Epidermal melanocyte (primary cell): ENCODE data around the gene MRPL45.

Source experiments
- DNase-seq: peaks from one replicate; pipeline ENCODE4 v3.0.0; 2011; ENCODE audit warnings: low spot score; ENCODE audit not compliant: insufficient read length

MRPL45 gene

GRCh38 chr17:38344420-38344745, 47.4 kb downstream of the MRPL45 start:
- no peak for DNase-seq

DNA sequence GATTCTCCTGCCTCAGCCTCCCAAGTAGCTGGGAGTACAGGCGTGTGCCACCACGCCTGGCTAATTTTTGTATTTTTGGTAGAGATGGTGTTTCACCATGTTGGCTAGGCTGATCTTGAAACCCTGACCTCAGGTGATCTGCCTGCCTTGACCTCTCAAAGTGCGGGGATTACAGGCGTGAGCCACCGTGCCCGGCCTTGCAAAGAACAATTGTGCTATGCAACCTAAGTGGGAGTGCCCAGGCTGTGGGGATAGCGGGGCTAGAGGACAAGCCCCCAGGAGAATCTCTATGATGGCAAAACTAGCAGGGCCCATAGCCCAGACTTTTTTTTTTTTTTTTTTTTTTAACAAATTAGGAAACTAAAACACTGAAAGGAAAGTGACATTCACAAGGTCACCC, 48.8 kb downstream of the MRPL45 start:
- DNase-seq, result no peak

- no peak for DNase-seq
Measured at GRCh38 chr17:38349097-38349730, 52.2 kb downstream of the MRPL45 start.

DNA sequence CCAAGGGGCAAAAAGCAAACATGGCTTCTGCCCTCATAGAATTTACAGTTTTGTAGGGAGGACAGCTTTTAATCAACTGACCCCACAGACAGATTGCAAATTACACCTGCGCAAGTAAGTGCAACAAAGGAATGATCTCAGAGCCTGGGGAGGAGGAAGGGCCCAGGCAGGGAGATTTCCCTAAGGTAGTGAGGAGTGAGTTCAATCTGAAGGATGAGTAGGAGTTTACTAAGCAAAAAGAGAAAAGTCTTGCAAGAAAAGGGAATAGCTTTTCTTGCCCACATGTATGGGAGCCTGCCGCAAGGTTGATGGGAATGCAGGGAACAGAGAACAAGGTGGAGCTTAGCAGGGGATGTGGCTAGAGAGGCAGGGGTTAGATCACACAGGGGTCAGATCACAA, 53.1 kb downstream of the MRPL45 start:
- DNase-seq, result no peak

DNA sequence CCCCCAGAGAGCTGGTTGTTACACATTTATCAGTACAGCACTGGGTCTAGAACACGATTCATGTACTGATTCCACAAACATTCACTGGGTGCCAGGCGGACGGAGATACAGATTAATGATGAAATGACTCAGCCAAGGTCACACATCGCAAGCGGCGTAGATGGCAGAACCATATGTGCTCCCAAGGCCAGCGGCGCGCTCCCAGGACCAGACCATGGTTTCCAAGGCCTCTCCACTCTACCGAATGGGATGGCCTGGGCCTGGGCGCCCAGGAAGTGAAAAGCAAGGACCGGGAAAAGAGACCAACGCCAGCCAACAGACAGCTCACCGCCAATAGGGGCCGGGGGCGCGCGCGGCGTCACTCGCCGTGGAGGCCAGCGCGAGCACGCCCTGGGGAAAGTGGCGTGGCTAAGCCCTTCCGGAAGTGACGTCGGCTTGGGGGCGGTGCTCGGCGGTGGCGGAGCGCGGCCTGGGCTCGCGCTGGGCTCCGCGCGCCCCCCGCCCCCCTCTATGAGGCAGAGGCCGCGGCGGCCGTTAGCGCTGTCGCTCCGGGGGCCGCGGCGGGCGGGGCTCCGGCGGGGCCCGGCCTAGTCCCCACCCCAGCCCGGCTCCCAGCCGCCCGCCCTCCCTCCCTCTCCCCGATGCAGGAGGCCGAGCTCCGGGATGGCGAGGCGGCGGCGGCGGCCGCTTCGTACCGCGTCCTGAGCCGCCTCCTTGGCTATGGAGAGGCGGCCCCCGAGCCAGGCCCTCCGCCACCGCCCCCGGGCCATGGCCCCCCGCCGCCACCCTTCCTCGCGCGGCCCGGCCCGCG, 54.6 kb downstream of the MRPL45 start, which contains the start of gene SOCS7:
TSS of gene SOCS7 (plus strand) at position 433 of the 811 bp plus-strand sequence. CDS start at position 642, 209 bp downstream.
- peak; percentile 77 for DNase-seq

DNA sequence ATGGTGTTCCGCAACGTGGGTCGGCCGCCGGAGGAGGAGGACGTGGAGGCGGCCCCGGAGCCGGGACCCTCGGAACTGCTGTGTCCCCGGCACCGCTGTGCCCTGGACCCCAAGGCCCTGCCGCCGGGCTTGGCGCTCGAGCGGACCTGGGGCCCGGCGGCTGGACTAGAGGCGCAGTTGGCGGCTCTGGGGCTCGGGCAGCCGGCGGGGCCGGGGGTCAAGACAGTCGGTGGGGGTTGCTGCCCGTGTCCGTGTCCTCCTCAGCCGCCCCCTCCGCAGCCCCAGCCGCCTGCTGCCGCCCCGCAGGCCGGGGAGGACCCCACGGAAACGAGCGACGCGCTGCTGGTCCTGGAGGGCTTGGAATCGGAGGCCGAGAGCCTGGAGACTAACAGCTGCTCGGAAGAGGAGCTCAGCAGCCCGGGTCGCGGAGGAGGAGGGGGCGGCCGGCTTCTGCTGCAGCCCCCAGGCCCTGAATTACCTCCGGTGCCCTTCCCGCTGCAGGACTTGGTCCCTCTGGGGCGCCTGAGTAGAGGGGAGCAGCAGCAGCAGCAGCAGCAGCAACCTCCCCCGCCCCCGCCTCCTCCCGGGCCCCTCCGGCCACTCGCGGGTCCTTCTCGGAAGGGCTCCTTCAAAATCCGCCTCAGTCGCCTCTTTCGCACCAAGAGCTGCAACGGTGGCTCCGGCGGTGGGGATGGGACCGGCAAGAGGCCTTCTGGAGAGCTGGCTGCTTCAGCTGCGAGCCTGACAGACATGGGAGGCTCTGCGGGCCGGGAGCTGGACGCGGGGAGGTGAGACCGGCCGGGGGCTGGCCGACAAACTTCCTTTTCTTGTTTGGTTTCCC, 55.5 kb downstream of the MRPL45 start:
- DNase-seq, result no peak

- no peak for DNase-seq
Measured at GRCh38 chr17:38353086-38353604, 56.2 kb downstream of the MRPL45 start.

- DNase-seq, result no peak
Measured at GRCh38 chr17:38353668-38354067, 56.7 kb downstream of the MRPL45 start.

GRCh38 chr17:38354466-38354865, 57.5 kb downstream of the MRPL45 start:
- DNase-seq, result no peak

GRCh38 chr17:38355251-38355650, 58.3 kb downstream of the MRPL45 start:
- DNase-seq, result no peak

- DNase-seq, result no peak
Measured at GRCh38 chr17:38357486-38358123, 60.6 kb downstream of the MRPL45 start.

DNA sequence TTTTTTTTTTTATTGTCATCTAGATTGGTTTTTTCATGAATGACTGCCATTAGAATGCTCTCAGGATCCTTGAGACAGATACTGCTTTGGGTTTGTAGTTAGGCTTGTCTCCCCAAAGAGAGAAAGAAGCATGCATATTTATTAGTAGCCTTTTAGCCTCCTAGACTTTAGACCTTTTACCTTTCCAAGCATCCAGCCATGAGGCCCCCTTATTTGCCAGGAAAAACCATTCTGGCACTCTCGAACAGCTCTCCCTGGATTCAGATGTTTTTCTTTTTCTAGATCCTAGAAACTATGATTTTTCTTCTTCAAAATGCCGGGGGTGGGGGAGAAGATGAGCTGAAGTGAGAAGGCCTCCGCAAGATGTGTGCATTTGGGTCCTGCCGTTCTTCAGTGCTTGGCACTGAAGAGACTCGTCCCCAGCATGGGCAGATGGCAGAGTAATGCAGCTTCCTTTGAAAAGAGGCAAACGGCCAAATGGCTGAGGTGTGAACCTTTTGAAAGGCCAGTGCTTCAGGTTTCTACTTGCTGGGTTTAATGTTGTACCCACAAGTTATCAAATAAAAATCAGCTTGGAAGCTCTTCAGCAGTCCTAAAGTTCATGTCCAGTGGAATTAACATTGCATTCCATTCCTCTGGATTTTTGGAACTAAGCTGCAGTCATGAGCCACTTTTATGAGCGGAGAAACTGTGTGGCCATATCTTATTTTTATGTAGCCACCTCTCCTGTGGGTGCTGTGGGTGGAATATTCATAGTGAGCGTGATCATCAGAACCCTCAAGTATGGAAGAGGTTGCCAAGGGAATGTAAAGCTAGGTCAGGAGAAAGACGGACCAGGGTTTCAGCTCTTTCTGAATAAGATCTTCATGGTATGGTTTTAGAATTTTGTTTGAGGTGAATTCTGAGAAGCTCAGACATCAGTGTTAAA, 61.9 kb downstream of the MRPL45 start:
- no peak for DNase-seq

DNA sequence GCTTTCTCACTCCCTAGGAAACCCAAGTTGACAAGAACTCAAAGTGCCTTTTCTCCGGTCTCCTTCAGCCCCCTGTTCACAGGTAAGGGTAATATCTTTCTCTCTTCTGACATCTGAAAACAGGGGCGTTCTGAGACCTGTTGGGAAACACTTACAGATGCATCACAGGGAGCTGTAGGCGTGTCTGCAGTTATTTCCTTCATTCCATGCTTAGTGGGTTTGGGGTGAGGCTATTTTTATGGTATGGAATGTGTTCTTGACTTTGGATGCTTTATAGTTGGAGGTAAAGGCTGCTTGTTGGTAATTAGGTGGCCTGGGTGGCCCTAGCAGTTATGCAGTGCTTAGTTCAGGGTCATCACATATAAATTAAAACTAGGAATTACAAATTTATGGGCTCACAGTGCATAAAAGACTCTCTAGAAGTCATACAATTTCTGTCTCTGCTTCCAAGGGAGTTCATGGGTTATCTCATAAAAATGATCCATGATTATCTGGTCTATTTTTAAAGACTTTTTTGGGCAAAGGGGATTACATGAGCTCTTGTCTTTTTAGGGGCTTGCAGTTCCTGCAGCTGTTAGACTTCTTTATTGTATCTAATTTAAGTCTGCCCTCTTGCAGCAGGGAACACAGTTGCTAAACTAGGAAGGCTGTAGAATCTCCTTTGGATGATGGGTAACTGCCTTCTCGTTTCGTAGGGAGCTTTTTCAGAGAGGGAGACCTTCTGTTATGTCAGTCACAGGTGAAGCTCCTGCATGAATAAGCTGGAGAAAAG, 64.9 kb downstream of the MRPL45 start:
- DNase-seq, result no peak

DNA sequence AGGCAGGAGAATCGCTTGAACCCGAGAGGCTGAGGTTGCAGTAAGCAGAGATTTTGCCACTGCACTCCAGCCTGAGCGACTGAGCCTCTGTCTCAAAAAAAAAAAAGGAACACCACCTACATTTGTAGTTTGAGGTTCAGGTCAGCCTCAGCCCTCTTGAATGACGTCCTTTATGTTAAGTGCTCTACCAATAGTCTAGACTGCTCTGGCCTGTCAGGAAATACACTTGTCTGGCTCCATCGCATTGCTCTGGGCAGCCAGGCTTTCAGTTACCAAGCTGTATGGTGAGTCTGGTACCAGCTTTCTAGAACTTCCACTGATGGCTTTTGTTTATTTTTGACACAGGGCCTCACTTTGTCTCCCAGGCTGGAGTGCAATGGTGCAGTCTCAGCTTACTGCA, 66.0 kb downstream of the MRPL45 start:
- no peak for DNase-seq

DNA sequence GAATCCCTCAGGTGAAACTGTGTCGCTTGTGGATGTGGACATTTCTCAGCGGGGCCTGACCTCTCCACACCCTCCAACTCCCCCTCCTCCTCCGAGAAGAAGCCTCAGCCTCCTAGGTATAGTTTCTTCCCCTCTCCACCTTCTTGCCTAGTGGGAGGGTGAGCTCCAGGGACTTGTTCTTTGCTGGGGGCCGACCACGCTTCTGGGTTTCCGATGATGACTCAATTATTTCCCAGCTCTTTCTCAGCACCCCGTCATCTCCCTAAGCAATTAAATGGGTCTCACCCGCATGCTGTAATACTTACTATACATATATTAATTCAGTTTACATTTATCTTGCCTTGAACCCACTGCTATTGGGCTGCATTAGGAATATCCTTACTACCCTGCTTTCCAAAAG, 67.8 kb downstream of the MRPL45 start:
- DNase-seq, result no peak

DNA sequence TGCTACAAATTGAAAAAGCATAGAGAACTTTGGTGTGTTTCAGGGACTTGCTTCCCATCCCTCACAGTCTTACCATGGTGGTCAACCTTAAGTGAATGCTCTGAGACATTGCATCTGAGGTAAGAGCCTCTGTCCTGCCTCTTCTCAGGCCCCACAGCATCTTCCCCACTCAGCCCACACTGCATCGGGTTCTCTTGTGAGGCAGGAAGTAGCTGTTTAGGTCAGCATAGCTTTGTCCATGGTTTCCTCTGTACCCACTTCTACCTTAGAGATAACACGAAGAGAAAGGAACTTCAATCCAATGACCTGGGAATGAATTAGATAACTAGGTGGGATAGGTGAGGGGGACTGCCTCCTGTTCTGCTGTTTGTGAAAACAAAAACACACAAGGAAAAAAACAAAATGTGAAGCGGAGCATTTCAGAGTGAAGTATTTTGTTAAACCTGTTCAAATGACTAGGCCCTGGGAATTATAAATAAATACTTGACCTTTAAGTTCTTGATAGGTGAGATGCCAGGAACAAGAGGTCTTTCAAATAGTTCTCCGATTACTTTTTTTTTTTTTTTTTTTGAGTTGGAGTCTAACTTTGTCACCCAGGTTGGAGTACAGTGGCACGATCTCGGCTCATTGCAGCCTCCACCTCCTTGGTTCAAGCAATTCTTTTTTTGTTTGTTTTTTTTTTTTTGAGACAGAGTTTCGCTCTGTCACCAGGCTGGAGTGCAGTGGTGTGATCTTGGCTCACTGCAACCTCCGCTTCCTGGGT, 72.3 kb downstream of the MRPL45 start:
- no peak for DNase-seq
